DND-41 (cell line): ENCODE data around the gene IFT122.

Source experiments
- ATAC-seq: fragments of 200-7000 bp; cut with Tn5 transposase; 3 replicates; pipeline ENCODE4 v1.9.1; 2021; ENCODE audit warnings: low read depth; ENCODE audit not compliant: insufficient read depth
- DNase-seq: peaks from one replicate; pipeline ENCODE4 v3.0.0-alpha.2; 2020
- H2AFZ ChIP-seq: 2 replicates; pipeline ENCODE4 v1.6.0; 2012; ENCODE audit warnings: low read depth, low read length
- H3K27ac ChIP-seq: 2 replicates; pipeline ENCODE4 v1.5.1; 2012; ENCODE audit warnings: low read length, inconsistent platforms
- H3K27me3 ChIP-seq: fragments of 200-600 bp; sonication (generic); 2 replicates; pipeline ENCODE4 v1.6.0; 2012; ENCODE audit warnings: low read length, mild to moderate bottlenecking, inconsistent platforms; ENCODE audit not compliant: insufficient read depth, poor library complexity
- H3K36me3 ChIP-seq: 2 replicates; pipeline ENCODE4 v1.5.1; 2012; ENCODE audit warnings: low read length, inconsistent platforms; ENCODE audit not compliant: insufficient read depth
- H3K4me1 ChIP-seq: 2 replicates; pipeline ENCODE4 v1.5.1; 2012; ENCODE audit warnings: mild to moderate bottlenecking, low read length; ENCODE audit not compliant: insufficient read depth
- H3K4me2 ChIP-seq: 2 replicates; pipeline ENCODE4 v1.6.0; 2012; ENCODE audit warnings: mild to moderate bottlenecking, moderate library complexity, low read length, inconsistent platforms; ENCODE audit not compliant: insufficient read depth
- H3K4me3 ChIP-seq, 2 experiments: fragments of 200-600 bp in 1 of 2; shearing (Covaris generic) in 1 of 2; 2 replicates each; pipeline ENCODE4 v1.5.1; 2012 to 2016; ENCODE audit warnings: inconsistent platforms in 2 of 2, low read length in 2 of 2, mild to moderate bottlenecking in 2 of 2, low read depth in 1 of 2, moderate library complexity in 1 of 2
- H3K79me2 ChIP-seq: 2 replicates; pipeline ENCODE4 v1.6.0; 2012; ENCODE audit warnings: low read length, inconsistent platforms; ENCODE audit not compliant: insufficient read depth
- H3K9ac ChIP-seq: 2 replicates; pipeline ENCODE4 v1.6.0; 2012; ENCODE audit warnings: low read depth, mild to moderate bottlenecking, inconsistent platforms, low read length, moderate library complexity
- H3K9me3 ChIP-seq: 2 replicates; pipeline ENCODE4 v1.5.1; 2012; ENCODE audit warnings: low read length, moderate library complexity, mild to moderate bottlenecking, inconsistent platforms; ENCODE audit not compliant: insufficient read depth, severe bottlenecking
- H4K20me1 ChIP-seq: 2 replicates; pipeline ENCODE4 v1.6.0; 2012; ENCODE audit warnings: low read length; ENCODE audit not compliant: insufficient read depth
- CTCF ChIP-seq: IDR thresholded peaks from 2 replicates; pipeline ENCODE4 v1.5.1; 2012; ENCODE audit warnings: borderline replicate concordance, low read length, moderate library complexity, mild to moderate bottlenecking; ENCODE audit not compliant: poor library complexity, severe bottlenecking; ENCODE audit errors: extremely low read depth
- EZH2 ChIP-seq: IDR thresholded peaks from 3 replicates; pipeline ENCODE4 v1.6.1; 2012; ENCODE audit warnings: borderline replicate concordance, low read depth, mild to moderate bottlenecking, moderate library complexity, low read length, inconsistent platforms; ENCODE audit not compliant: severe bottlenecking

The IFT122 gene

GRCh38 chr3:129428376-129429079, 11.5 kb upstream of the IFT122 start, which contains the start of gene EFCAB12:
TSS of gene EFCAB12 (minus strand) at chr3:129428636. CDS start at chr3:129428488, 148 bp downstream.
- TF ChIP-seq EZH2 (no peak), CTCF (no peak)
- Histone ChIP-seq H3K4me3 (no peak within 1 kb of the TSS), H3K27ac (no peak within 1 kb of the TSS)

GRCh38 chr3:129429080-129429451, 11.0 kb upstream of the IFT122 start:
- Histone ChIP-seq H2AFZ (no peak overlapping the region), H3K9ac (no peak overlapping the region), H4K20me1 (0 out of 2 replicates have a peak, but pooled peaks cover 2% of the 10 kb centered on the region), H3K4me2 (no peak overlapping the region), H3K4me3 (no peak overlapping the region), H3K4me1 (0 out of 2 replicates have a peak, but pooled peaks cover 3% of the 10 kb centered on the region), H3K27me3 (no peaks in the 10 kb centered on the region), H3K36me3 (peaks cover 58% of the 10 kb centered on the region), H3K9me3 (no peaks in the 10 kb centered on the region), H3K79me2 (no peaks in the 10 kb centered on the region), H3K27ac (no peak overlapping the region)
- TF ChIP-seq CTCF = no peak
- TF ChIP-seq EZH2 = no peak
- ATAC-seq (no peak), DNase-seq (no peak)

More at GRCh38 chr3:129428376-129429079, 11.5 kb upstream of the IFT122 start, which contains the start of gene EFCAB12:
- Histone ChIP-seq H4K20me1 (0 out of 2 replicates have a peak, but pooled peaks cover 2% of the 10 kb centered on the region), H3K9me3 (no peaks in the 10 kb centered on the region), H3K79me2 (no peaks in the 10 kb centered on the region), H3K27me3 (no peaks in the 10 kb centered on the region), H3K9ac (no peak within 1 kb of the TSS), H3K4me1 (0 out of 2 replicates have a peak, but pooled peaks cover 3% of the 10 kb centered on the region), H2AFZ (no peak within 1 kb of the TSS), H3K36me3 (peaks cover 52% of the 10 kb centered on the region), H3K4me2 (no peak within 1 kb of the TSS)
- no peak for DNase-seq
- ATAC-seq = peak; percentile 9; the same call in 1 of the 3 replicates

GRCh38 chr3:129429602-129430001, 10.4 kb upstream of the IFT122 start:
- Histone ChIP-seq H3K36me3 (peaks cover 61% of the 10 kb centered on the region), H3K4me1 (peaks cover 4% of the 10 kb centered on the region; the same call in 1 of the 2 replicates), H3K4me3 (no peak overlapping the region), H3K27ac (no peak overlapping the region), H3K79me2 (0 out of 2 replicates have a peak, but pooled peaks cover under 1% of the 10 kb centered on the region), H3K9ac (no peak overlapping the region), H3K4me2 (no peak overlapping the region), H4K20me1 (0 out of 2 replicates have a peak, but pooled peaks cover 2% of the 10 kb centered on the region), H2AFZ (no peak overlapping the region), H3K27me3 (no peaks in the 10 kb centered on the region), H3K9me3 (no peaks in the 10 kb centered on the region)
- DNase-seq (no peak), ATAC-seq (0 out of 3 replicates have a peak, but pooled peaks have one; percentile 31)
- no peak for TF ChIP-seq EZH2
- no peak for TF ChIP-seq CTCF
